ENCODE data around the gene SLTM.
"Not testable (repeated sequence)": the region's sequence is repeated elsewhere in the genome, so short reads cannot be mapped to it uniquely, and the experiment has no call there.

Gene SLTM

GRCh38 chr15:58833681-58834426, 99.6 kb downstream of the SLTM start:
- not testable (repeated sequence) for H3K4me3 ChIP-seq (ENCODE audit: low read depth, low read length); DNase-seq (ENCODE audit: low read depth)

DNA sequence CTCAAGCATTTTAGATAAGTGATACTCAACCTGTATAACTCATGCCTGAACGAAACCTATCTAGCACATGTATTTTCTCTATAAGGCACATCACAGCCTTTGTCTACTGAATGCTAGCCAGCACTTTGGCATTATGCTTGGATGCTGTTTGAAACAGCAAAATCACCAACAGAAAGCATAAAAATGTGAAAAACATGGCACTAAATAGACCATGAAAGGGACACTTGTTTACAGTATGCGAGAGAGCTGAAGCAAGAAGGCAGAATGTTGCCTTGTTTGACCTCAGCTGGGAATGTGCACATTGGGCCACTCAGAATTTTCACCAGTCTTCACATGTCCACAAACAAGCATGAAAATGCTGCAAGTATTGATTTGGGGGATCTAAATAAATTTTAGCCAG, 102.9 kb downstream of the SLTM start:
- DNase-seq (ENCODE audit: low read depth), result no peak
- no peak overlapping the region for H3K4me3 ChIP-seq (ENCODE audit: low read depth, low read length)

All from skeletal muscle cell (primary cell).